Measurements from ENCODE around the gene TM4SF4. TPM values are rescaled to one million over a fixed set of nuclear protein-coding genes. Genes with fewer than 3 reads are reported as not detected.
A peak's percentile ranks its signal among the peaks of the same experiment; 100 is the strongest.
"Not testable (repeated sequence)": the region's sequence is repeated elsewhere in the genome, so short reads cannot be mapped to it uniquely, and the experiment has no call there.

The TM4SF4 gene
- under 1 TPM in 1 of 2 donors, not detected in 1; 0.59 TPM for total RNA-seq
- long read RNA-seq: 0 reads

GRCh38 chr3:149474250-149474817 lies at the start of gene TM4SF4:
Gene TM4SF4, plus strand, starts transcription at chr3:149474697. Its CDS starts 181 bp downstream, at chr3:149474878.
- DNase-seq (no peak), ATAC-seq (no peak)
- intact Hi-C loops (cut with DNase I): no loop called here

GRCh38 chr3:149424918-149425317 lies 49.6 kb upstream of the TM4SF4 start:
- peak in 1 of 2 donors; percentile 72 for ATAC-seq
- DNase-seq: no peak
- intact Hi-C loops (cut with DNase I): no loop called here

- DNase-seq (no peak), ATAC-seq (no peak)
- intact Hi-C loops (cut with DNase I): no loop called here
Measured at GRCh38 chr3:149426325-149426724, 48.2 kb upstream of the TM4SF4 start.

GRCh38 chr3:149428087-149428486 lies 46.4 kb upstream of the TM4SF4 start:
- DNase-seq: no peak
- ATAC-seq: no peak
- intact Hi-C loops (cut with DNase I): no loop called here

- DNase-seq: no peak
- intact Hi-C loops (cut with DNase I): no loop called here
- ATAC-seq: no peak
Measured at GRCh38 chr3:149430216-149430615, 44.3 kb upstream of the TM4SF4 start.

GRCh38 chr3:149432149-149432548 lies 42.3 kb upstream of the TM4SF4 start:
- intact Hi-C loops (cut with DNase I): no loop called here
- no peak for ATAC-seq

GRCh38 chr3:149435996-149436885 lies 38.3 kb upstream of the TM4SF4 start:
- no peak for DNase-seq
- ATAC-seq: no peak
- intact Hi-C loops (cut with DNase I): no loop called here

More at GRCh38 chr3:149432149-149432548, 42.3 kb upstream of the TM4SF4 start:
- no peak for DNase-seq

- no peak for ATAC-seq
- no peak for DNase-seq
- intact Hi-C loops (cut with DNase I): no loop called here
Measured at GRCh38 chr3:149437286-149437685, 37.2 kb upstream of the TM4SF4 start.

GRCh38 chr3:149437710-149438109 lies 36.8 kb upstream of the TM4SF4 start:
- DNase-seq (no peak), ATAC-seq (no peak)
- intact Hi-C loops (cut with DNase I): no loop called here

- ATAC-seq (no peak), DNase-seq (no peak)
- intact Hi-C loops (cut with DNase I): no loop called here
Measured at GRCh38 chr3:149438981-149439380, 35.5 kb upstream of the TM4SF4 start.

GRCh38 chr3:149441642-149442041 lies 32.9 kb upstream of the TM4SF4 start:
- intact Hi-C loops (cut with DNase I): no loop called here
- no peak for DNase-seq
- no peak for ATAC-seq

- DNase-seq: no peak
- intact Hi-C loops (cut with DNase I): no loop called here
- no peak for ATAC-seq
Measured at GRCh38 chr3:149442043-149442442, 32.5 kb upstream of the TM4SF4 start.

- ATAC-seq: peak in 1 of 2 donors; percentile 62
- intact Hi-C loops (cut with DNase I): no loop called here
Measured at GRCh38 chr3:149442851-149443544, 31.5 kb upstream of the TM4SF4 start.

GRCh38 chr3:149443545-149443912 lies 31.0 kb upstream of the TM4SF4 start:
- no peak for ATAC-seq
- intact Hi-C loops (cut with DNase I): no loop called here
- DNase-seq: no peak

More at GRCh38 chr3:149442851-149443544, 31.5 kb upstream of the TM4SF4 start:
- DNase-seq: no peak

- intact Hi-C loops (cut with DNase I); DNase-seq; ATAC-seq: not testable (repeated sequence)
Measured at GRCh38 chr3:149444867-149445266, 29.6 kb upstream of the TM4SF4 start.

GRCh38 chr3:149448331-149448831 lies 26.1 kb upstream of the TM4SF4 start:
- DNase-seq (no peak), ATAC-seq (peak in 1 of 2 donors; percentile 49)
- intact Hi-C loops (cut with DNase I): no loop called here

- intact Hi-C loops (cut with DNase I): no loop called here
- no peak for ATAC-seq
- no peak for DNase-seq
Measured at GRCh38 chr3:149449182-149449581, 25.3 kb upstream of the TM4SF4 start.

GRCh38 chr3:149449799-149450198 lies 24.7 kb upstream of the TM4SF4 start:
- intact Hi-C loops (cut with DNase I): no loop called here
- ATAC-seq (peak in 1 of 2 donors; percentile 70), DNase-seq (no peak)

GRCh38 chr3:149450281-149450680 lies 24.2 kb upstream of the TM4SF4 start:
- DNase-seq: no peak
- intact Hi-C loops (cut with DNase I): no loop called here
- no peak for ATAC-seq

- DNase-seq (no peak), ATAC-seq (no peak)
- intact Hi-C loops (cut with DNase I): no loop called here
Measured at GRCh38 chr3:149452036-149452435, 22.5 kb upstream of the TM4SF4 start.
